Measurements from ENCODE around the gene PAPPA.

The PAPPA gene

DNA sequence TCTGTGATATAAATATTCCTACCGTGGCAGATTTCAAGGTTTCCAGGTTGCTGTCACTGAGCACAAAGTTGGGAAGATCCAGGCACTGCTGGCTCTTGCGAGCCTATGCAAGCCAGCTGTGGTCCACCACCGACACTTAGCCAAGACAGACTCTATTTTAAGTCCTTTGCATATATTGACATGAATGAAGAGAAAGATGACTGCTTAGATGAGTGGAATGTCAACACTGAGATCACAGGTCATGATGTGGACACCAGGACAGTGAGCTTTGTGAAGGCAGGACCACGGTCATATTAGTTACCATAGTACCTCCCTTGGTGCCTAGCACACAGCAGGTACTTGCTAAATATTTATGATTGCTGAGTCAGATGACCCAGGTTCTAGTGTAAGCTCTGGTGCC lies 217.0 kb downstream of the PAPPA start:
- no peak overlapping the region for H3K4me3 ChIP-seq (ENCODE audit: low read length)

DNA sequence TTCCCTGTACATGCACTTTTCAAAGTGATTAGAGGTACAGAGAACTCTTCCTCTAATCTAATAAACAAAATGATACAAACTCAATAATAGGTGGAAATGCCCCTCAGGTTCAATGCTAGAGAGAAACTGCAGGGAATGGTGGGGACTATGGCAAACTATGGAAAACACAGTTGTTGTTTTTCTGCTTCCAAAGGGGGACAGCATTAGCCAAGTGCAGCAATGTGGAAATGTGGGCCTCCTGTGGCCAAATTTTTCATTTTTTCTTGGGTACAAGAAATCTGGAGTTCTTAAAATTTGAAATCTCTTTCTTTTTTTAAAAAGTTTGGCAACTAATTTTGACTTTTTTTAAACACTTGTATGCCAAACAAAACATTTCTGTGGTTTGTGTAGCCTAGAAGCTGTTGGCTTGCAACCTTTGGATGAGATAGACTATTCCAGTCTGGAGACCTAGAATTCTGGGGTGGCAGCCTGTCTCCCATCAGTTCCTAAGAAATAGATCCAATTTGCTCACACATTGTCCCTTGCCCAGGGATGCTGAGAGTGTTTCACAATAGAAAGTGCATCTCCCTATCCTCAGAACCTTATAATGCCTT lies 218.6 kb downstream of the PAPPA start:
- no peak overlapping the region for H3K4me3 ChIP-seq (ENCODE audit: low read length)
- TF ChIP-seq, protein P1, sequence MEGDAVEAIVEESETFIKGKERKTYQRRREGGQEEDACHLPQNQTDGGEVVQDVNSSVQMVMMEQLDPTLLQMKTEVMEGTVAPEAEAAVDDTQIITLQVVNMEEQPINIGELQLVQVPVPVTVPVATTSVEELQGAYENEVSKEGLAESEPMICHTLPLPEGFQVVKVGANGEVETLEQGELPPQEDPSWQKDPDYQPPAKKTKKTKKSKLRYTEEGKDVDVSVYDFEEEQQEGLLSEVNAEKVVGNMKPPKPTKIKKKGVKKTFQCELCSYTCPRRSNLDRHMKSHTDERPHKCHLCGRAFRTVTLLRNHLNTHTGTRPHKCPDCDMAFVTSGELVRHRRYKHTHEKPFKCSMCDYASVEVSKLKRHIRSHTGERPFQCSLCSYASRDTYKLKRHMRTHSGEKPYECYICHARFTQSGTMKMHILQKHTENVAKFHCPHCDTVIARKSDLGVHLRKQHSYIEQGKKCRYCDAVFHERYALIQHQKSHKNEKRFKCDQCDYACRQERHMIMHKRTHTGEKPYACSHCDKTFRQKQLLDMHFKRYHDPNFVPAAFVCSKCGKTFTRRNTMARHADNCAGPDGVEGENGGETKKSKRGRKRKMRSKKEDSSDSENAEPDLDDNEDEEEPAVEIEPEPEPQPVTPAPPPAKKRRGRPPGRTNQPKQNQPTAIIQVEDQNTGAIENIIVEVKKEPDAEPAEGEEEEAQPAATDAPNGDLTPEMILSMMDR (conservative IDR thresholded peaks at IDR 0.05; ENCODE audit: low read depth, low read length): no peak
- no peak for DNase-seq (ENCODE audit: low read depth)

More for the DNA sequence above, 217.0 kb downstream of the PAPPA start:
- TF ChIP-seq, protein P1 (conservative IDR thresholded peaks at IDR 0.05; ENCODE audit: low read depth, low read length): no peak
- DNase-seq (ENCODE audit: low read depth): no peak

DNA sequence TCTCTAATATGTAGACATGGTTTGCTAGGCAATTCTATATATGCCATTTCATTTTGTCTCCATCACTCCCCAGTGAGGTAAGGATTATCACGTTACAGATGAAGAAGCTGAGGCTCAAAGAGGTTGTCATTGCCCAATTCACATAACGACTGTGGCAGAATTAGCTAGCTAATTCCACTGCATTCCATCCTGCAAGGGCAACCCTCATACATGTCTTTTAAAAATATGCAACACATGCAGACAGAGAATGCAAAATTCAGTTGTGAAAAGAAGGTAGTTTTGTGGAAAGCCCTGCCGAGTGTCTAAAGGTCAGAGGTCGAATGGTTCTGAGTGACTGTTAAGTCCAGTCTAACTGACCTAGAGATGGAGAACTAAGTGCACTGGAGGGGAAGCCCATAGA lies 219.2 kb downstream of the PAPPA start:
- TF ChIP-seq, protein P1 (conservative IDR thresholded peaks at IDR 0.05; ENCODE audit: low read depth, low read length): no peak
- no peak overlapping the region for H3K4me3 ChIP-seq (ENCODE audit: low read length)
- DNase-seq (ENCODE audit: low read depth): no peak

DNA sequence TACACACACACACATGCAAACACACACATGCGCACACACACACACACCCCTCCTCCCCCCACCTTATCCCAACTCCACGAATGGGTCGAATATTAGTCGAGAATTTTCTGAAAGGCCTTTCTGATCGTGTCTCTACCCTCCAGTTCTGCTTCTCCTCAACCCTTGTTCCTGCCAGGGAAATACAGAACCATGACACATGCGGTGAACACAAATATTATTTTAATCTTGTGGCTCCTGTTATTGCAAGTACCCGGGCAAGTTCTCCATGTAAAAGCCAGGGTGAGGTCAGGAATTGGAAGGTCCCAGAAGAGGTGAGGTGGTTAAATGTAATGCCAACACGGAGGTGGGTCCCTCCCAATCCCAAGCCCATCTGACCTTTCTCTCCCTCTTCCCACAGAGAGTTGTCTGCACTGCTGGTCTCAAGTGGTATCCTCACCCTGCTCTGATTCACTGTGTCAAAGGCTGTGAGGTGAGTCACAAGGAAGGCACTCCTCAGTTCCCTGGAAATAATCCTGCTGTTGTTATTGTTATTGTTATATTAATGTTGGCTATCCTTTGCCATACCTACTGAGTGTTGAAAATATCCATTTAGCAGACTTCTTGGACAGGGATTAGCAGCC lies 223.7 kb downstream of the PAPPA start:
- peak; percentile 49 for DNase-seq (ENCODE audit: low read depth)
- H3K4me3 ChIP-seq (ENCODE audit: low read length): no peak overlapping the region
- TF ChIP-seq, protein P1 (conservative IDR thresholded peaks at IDR 0.05; ENCODE audit: low read depth, low read length): no peak

DNA sequence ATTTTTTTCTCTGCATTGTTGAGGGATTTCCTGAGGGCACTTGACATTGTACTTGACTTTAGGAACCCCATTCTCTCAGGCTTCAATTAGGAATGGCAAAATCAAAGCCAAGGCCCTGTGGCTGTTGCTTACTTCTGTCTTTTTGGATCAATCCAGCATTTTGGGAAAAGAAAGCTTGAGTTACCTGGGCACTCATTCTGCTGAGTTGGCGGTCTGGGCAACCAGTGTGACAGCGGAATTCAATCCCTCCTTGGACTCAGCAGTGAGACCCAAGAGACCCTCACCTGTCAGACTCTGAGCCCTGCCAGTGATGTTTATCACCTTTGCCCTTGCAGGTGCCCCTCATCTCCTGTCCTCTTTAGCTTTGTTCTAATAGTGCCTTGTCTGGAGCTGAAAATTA lies 225.3 kb downstream of the PAPPA start:
- H3K4me3 ChIP-seq (ENCODE audit: low read length): no peak overlapping the region
- TF ChIP-seq, protein P1 (conservative IDR thresholded peaks at IDR 0.05; ENCODE audit: low read depth, low read length): no peak
- no peak for DNase-seq (ENCODE audit: low read depth)

DNA sequence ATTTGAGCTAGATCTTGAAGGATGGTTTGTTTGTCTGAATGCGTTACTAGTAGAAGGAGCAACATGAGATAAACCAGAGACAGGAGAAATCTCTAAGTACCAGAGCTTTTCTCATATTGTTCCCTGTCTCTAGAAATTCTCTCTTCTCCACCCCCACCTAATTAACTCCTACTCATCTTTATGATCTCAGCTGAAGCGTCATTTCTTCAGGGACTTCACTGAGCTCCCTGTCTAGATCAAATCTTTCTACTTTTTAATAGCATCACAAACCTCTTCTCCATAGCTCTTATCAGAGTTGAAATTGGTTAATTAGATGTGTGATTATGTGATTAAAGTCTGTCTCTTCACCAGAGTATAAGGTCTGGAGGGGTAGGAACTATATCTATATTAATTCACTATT lies 226.2 kb downstream of the PAPPA start:
- DNase-seq (ENCODE audit: low read depth): no peak
- TF ChIP-seq, protein P1 (conservative IDR thresholded peaks at IDR 0.05; ENCODE audit: low read depth, low read length): no peak
- no peak overlapping the region for H3K4me3 ChIP-seq (ENCODE audit: low read length)

DNA sequence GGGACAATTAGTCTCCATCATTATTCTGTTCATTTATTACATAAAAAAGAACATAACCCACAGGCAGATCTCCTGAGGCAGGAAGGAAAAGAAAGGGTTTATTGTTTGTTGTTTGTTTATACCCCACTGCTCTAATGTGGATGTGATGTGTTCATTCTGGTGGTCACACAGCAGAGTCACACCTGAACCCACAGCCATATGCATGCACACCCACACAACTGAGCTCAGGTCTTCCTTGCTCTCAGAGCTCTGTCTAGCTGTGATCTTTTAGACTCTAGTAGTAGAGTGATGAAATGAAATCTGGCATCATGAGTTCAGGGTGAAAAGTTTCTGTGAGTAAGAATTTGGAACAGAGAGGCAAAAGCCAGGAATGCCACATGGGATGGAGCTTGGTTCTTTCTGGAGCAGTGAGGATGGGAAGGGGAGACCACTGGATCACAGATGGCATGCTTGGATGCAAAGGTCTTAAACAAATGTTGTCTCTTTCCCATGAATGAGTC lies 227.0 kb downstream of the PAPPA start:
- TF ChIP-seq, protein P1 (conservative IDR thresholded peaks at IDR 0.05; ENCODE audit: low read depth, low read length): no peak
- no peak overlapping the region for H3K4me3 ChIP-seq (ENCODE audit: low read length)
- DNase-seq (ENCODE audit: low read depth): no peak
